ENCODE results near the gene DGCR2.
"Not testable (repeated sequence)": the region's sequence is repeated elsewhere in the genome, so short reads cannot be mapped to it uniquely, and the experiment has no call there.

The DGCR2 gene

DNA sequence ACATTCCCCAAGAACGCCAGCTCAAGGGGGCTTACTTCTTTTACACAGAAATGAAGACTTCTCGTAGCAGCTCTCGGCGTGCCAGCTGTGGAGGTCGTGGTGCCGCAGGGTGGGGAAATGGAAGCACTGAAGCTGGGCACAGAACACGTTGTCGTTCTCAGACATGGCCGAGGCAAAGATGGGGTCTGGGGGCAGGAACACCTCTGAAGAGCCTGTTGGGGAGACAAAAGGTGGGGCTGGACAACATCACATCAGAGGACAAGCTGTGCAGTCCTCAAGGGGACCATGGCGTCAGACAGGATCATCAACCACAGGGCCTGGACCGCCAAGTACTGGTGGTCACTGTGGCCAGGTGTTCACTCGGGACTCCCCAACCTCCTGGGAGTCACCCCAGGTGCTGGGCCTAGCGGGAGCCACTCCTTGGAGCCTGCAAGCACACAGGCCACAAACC, 65.2 kb downstream of the DGCR2 start:
- DNase-seq, result no peak

GRCh38 chr22:19055801-19056200, 66.4 kb downstream of the DGCR2 start:
- no peak for DNase-seq

DNA sequence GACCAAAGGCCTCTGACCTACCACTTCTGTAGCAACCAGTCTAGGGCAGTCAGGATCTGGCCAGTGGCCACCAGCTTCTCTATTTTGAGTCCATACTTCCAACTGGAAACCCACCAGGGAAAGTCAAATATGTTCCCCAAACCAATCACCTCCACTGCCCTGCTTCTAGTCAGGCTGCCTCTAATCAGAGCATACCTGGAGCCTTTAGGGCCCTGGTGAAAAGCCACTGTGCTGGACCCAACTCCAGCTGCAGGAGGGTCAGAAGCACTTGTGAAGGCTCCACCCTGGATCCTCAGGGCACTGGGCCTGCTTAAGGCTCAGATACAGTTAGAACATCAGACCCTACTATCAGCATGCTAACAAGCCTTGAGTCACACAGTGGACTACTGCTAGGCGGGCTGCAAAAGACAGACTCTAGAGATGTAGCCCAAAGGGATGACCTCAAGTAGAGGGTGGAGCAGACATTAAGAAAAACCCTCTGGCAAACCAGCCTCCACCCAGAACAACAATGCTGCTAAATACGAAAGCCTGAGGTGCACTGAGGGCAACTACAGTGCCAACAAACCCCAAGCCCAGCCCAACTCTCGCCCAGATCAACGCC, 69.2 kb downstream of the DGCR2 start:
- DNase-seq, result no peak

DNA sequence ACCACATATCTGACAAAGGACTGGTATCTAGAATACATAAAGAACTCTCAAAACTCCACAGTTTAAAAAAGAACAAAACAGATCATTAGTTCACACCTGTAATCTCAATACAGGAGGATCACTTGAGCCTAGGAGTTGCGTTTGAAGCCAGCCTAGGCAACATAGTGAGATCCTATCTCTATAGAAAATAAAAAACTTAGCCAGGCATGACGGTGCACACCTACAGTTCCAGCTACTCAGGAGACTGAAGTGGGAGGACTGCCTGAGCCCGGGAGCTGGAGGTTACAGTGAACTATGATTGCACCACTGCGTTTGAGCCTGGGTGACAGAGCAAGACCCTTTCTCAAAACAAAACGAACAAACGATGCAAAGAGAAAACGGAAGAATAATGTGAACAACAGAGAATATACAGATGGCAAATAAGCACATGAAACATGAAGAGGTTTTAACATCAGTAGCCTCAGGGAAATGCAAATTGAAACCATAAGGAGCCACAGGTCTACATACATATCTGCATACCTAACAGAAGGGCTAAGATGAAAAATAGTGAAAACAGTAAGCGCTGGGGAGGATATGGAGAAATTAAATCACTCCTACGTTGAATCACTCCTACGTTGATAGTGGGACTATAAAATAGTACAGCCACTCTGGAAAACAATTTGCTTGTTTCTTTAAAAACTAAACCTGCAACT, 70.7 kb downstream of the DGCR2 start:
- DNase-seq, result no peak

DNA sequence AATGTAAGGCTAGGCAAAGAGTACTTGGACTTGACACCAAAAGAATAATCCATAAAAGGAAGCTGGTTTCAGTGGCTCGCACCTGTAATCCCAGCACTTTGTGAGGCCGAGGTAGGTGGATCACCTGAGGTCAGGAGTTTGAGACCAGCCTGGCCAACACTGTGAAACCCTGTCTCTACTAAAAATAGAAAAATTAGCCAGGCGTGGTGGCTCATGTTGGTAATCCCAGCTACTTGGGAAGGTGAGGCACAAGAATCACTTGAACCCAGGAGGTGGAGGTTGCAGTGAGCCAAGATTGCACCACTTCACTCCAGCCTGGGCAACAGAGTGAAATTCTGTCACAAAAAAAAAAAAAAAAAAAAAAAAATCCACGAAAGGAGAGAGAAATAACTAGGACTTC, 71.4 kb downstream of the DGCR2 start:
- DNase-seq, result not testable (repeated sequence)

DNA sequence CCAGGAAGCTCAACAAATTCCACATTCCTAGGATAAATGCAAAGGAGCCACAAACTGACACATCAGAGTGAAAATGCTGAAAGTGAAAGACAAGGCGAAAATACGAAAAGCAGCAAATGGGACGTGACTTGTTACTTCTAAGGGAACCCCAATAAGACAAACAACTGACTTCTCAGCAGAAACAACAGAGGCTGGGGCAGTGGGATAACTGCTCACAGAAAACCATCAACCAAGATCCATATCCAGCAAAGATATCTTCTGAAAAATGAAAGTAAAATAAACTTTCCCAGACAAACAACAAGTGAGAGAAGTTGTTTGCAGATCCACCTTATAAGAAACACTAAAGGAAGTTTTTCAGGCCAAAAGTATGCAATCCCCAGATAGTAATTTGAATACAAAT, 72.1 kb downstream of the DGCR2 start:
- no peak for DNase-seq

DNA sequence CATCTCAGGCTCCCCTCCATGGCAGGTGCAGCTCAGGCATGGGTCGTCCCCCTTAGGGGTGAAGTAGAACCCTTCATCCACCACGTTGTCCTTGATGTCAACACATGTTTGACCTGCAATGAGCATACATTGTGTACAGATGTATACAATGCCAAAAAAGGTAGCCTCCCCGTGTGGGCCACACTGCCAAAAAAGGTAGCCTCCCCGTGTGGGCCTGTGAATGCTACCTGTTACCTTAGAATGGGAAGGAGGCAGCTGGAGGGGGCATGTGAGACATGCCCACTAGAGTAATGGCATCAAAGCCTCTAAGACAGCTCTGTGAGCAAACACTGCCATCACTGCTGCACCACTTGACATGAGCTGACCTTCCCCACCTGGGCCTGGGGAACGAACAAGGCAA, 73.7 kb downstream of the DGCR2 start:
- no peak for DNase-seq

- no peak for DNase-seq
Measured at GRCh38 chr22:19047993-19048392, 74.2 kb downstream of the DGCR2 start.

- DNase-seq, result no peak
Measured at GRCh38 chr22:19046719-19047609, 75.2 kb downstream of the DGCR2 start.

GRCh38 chr22:19046287-19046686, 75.9 kb downstream of the DGCR2 start:
- DNase-seq, result no peak

GRCh38 chr22:19045094-19045493, 77.1 kb downstream of the DGCR2 start:
- DNase-seq, result no peak

DNA sequence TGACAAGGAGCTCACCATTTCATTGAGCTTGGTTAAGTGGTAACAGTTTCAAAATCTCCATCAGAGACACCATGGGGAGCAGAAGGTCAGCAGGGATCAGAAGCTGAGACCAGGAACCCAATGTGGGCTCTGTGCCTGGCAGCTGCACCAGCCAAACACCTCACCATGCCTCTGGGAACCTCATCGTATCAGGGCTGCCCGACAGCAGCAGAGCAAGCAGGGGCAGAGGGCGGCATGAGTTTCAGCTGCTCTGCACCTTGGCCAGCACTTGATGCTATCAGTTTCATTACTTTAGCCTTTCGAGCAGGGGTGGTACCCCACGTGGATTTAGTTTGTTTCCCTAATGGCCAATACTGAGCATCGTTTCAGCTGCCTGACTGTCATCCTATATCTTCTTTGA, 77.8 kb downstream of the DGCR2 start:
- no peak for DNase-seq

- no peak for DNase-seq
Measured at GRCh38 chr22:19043121-19044085, 78.8 kb downstream of the DGCR2 start.

- no peak for DNase-seq
Measured at GRCh38 chr22:19042285-19043120, 79.7 kb downstream of the DGCR2 start.

- DNase-seq, result no peak
Measured at GRCh38 chr22:19041704-19042074, 80.5 kb downstream of the DGCR2 start.

DNA sequence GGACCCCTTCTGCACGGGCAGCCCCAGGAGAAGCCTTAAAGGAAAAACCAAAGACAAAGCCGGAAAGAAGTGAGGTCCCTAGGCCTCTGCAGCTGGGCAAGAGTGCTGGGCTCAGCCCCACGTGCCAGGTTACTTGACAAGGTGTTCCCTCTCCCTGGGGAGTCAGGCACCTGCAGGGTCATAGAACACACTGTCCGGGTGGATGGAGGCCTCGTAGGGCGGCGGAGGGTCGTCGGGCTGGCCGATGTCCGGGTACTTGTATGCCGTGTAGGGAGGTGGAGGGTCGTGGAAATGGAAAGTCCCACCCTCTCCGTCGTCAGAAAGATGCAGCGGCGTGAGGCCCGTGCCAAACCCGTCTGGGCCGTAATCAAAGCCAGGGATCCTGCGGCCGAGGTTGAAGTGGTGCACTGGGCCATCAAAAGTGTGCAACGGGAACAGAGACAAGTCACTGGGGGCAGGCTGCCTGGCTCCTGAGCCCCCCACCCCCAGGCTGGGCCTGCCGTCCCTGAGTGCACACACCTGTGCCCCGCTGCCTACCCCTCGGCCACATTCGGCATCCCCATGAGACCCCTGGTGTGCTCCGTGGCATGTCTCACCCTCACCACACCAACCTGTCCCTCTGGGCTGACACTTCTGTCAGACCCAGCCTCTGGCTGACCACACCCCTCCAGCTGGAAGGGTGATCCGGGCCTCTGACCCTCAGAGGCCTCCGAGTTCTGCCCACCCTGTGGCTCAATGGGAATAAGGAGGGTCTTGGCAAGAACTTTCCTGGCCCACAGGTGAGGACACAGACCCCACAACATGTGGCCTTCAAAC, 81.1 kb downstream of the DGCR2 start:
- DNase-seq, result no peak

GRCh38 chr22:19040391-19040861, 81.8 kb downstream of the DGCR2 start:
- no peak for DNase-seq

DNA sequence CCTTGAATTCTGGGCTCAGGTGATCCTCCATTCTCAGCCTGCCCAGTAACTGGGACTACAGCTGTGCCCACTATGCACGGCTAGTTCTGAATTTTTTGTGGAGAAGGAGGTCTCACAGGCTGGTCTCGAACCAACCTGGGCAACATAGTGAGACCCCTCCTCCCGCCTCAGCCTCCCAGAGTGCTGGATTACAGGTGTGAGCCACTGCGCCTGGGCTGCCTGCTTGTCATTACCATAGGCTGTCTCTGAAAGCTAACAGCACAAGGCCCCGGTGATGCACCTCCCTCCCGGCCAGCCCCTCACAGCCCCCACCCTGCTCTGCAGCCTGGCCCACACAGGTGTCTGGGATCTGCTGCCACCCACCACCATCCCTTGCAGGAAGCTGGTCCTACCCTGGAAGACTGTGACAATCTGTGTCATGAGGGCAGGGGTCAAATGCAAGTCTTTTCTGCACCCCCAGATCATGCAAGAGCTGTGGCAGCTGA, 82.4 kb downstream of the DGCR2 start:
- no peak for DNase-seq

DNA sequence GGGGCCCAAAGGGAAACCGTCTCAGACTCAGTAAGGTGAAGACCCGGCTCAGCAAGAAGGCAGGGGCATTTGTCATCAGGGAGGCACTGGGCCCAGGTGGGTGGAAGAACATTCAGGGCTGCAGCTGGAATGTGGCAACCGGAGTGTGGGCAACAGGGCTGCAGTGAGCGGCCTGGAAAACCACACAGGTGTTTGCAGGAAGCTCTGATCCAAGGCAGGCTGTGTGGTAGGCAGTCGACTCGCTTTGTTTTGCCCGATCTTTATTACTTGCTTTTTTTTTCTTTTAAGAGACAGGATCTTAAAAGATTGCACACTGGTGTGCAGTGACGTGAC, 82.8 kb downstream of the DGCR2 start:
- no peak for DNase-seq

- DNase-seq, result no peak
Measured at GRCh38 chr22:19038728-19039447, 83.3 kb downstream of the DGCR2 start.
